ENCODE data around the gene C1orf115. TPM values are rescaled to one million over a fixed set of nuclear protein-coding genes. Genes with fewer than 3 reads are reported as not detected.

Gene C1orf115
- polyA plus RNA-seq, 3 donors, result 0.47 to 3.1 (median 1.9) TPM

GRCh38 chr1:220708936-220709801 is 19.0 kb downstream of the C1orf115 start:
- no peaks in the 10 kb centered on the region for H3K27me3 ChIP-seq (ENCODE audit: control insufficient read depth in 2 of 2, insufficient read depth in 2 of 2, low read length in 2 of 2)
- no peak overlapping the region for H3K4me3 ChIP-seq (replicated peaks in 1 of 3; ENCODE audit: low read depth in 2 of 3, low read length in 3 of 3)
- H3K9ac ChIP-seq (ENCODE audit: insufficient read depth, low read length, poor library complexity, severe bottlenecking), result no peak overlapping the region
- peaks cover 15 to 18% of the 10 kb centered on the region in 2 donors for H3K4me1 ChIP-seq (ENCODE audit: control insufficient read depth in 1 of 2, insufficient read depth in 2 of 2, low read length in 2 of 2)
- no peak overlapping the region for H2AFZ ChIP-seq (ENCODE audit: insufficient read depth, low read depth, low read length, poor library complexity, severe bottlenecking)
- H3K27me3 Mint-ChIP-seq (ENCODE audit: low read depth in 3 of 3), result peaks cover 0 to 4% (median 1%) of the 10 kb centered on the region in 3 donors
- WGBS (ENCODE audit: insufficient coverage), result 70% methylated on average over 2 of the region's 9 CpGs
- H3K9me3 Mint-ChIP-seq, result peaks cover 0 to 3% (median 0%) of the 10 kb centered on the region in 7 donors
- TF ChIP-seq CTCF (IDR thresholded peaks at IDR 0.05), result no peak
- H3K79me2 ChIP-seq (ENCODE audit: insufficient read depth, low read length), result no peaks in the 10 kb centered on the region
- no peak for DNase-seq
- no peaks in the 10 kb centered on the region for H3K9me3 ChIP-seq (replicated peaks in 1 of 2; ENCODE audit: control insufficient read depth in 1 of 2, insufficient read depth in 1 of 2, low read length in 2 of 2)
- no peaks in the 10 kb centered on the region for H3K36me3 ChIP-seq (replicated peaks in 1 of 2; ENCODE audit: control insufficient read depth in 1 of 2, insufficient read depth in 2 of 2, low read length in 2 of 2)
- H3K36me3 Mint-ChIP-seq, result no peaks in the 10 kb centered on the region
- intact Hi-C loops (cut with micrococcal nuclease), result no loop called here
- no peak overlapping the region for H3K27ac ChIP-seq (ENCODE audit: low read depth in 1 of 2, low read length in 2 of 2)
- no peaks in the 10 kb centered on the region for H4K20me1 ChIP-seq (ENCODE audit: insufficient read depth, low read length)
- H3K4me3 Mint-ChIP-seq, result no peak overlapping the region
- peak overlapping the region in 1 of 7 donors; percentile 32 for H3K27ac Mint-ChIP-seq
- peaks cover 16% of the 10 kb centered on the region for H3K4me1 Mint-ChIP-seq
- no peak overlapping the region for H3K4me2 ChIP-seq (replicated peaks; ENCODE audit: extremely low read depth, low read length, poor library complexity, severe bottlenecking)

- Histone ChIP-seq H3K9me3 (replicated peaks in 1 of 2; ENCODE audit: control insufficient read depth in 1 of 2, insufficient read depth in 1 of 2, low read length in 2 of 2) (no peaks in the 10 kb centered on the region), H3K27ac (ENCODE audit: low read depth in 1 of 2, low read length in 2 of 2) (no peak overlapping the region), H3K4me3 (replicated peaks in 1 of 3; ENCODE audit: low read depth in 2 of 3, low read length in 3 of 3) (no peak overlapping the region), H3K4me2 (replicated peaks; ENCODE audit: extremely low read depth, low read length, poor library complexity, severe bottlenecking) (no peak overlapping the region), H3K4me1 (ENCODE audit: control insufficient read depth in 1 of 2, insufficient read depth in 2 of 2, low read length in 2 of 2) (peaks cover 15 to 18% of the 10 kb centered on the region in 2 donors), H3K79me2 (ENCODE audit: insufficient read depth, low read length) (no peaks in the 10 kb centered on the region), H2AFZ (ENCODE audit: insufficient read depth, low read depth, low read length, poor library complexity, severe bottlenecking) (peak overlapping the region; percentile 41), H3K9ac (ENCODE audit: insufficient read depth, low read length, poor library complexity, severe bottlenecking) (no peak overlapping the region), H3K27me3 (ENCODE audit: control insufficient read depth in 2 of 2, insufficient read depth in 2 of 2, low read length in 2 of 2) (no peaks in the 10 kb centered on the region), H3K36me3 (replicated peaks in 1 of 2; ENCODE audit: control insufficient read depth in 1 of 2, insufficient read depth in 2 of 2, low read length in 2 of 2) (no peaks in the 10 kb centered on the region), H4K20me1 (ENCODE audit: insufficient read depth, low read length) (no peaks in the 10 kb centered on the region)
- no peaks in the 10 kb centered on the region for H3K36me3 Mint-ChIP-seq
- peaks cover 16% of the 10 kb centered on the region for H3K4me1 Mint-ChIP-seq
- peaks cover 0 to 4% (median under 1%) of the 10 kb centered on the region in 3 donors for H3K27me3 Mint-ChIP-seq (ENCODE audit: low read depth in 3 of 3)
- H3K27ac Mint-ChIP-seq, result no peak overlapping the region
- intact Hi-C loops (cut with micrococcal nuclease), result no loop called here
- WGBS (ENCODE audit: insufficient coverage), result 50% methylated on average over 2 of the region's 4 CpGs
- TF ChIP-seq CTCF (IDR thresholded peaks at IDR 0.05), result no peak
- no peak for DNase-seq
- no peak overlapping the region for H3K4me3 Mint-ChIP-seq
- peaks cover 0 to 3% (median 0%) of the 10 kb centered on the region in 7 donors for H3K9me3 Mint-ChIP-seq
Measured at GRCh38 chr1:220710333-220710732, 20.2 kb downstream of the C1orf115 start.

Data from CD14-positive monocyte (primary cell).